ENCODE results near the gene GDPD4.

Gene GDPD4

GRCh38 chr11:77236901-77237300 lies 64.6 kb downstream of the GDPD4 start:
- peak; percentile 68 for DNase-seq (ENCODE audit: low read depth)

- no peak for DNase-seq (ENCODE audit: low read depth)
Measured at GRCh38 chr11:77233011-77233410, 68.5 kb downstream of the GDPD4 start.

- DNase-seq (ENCODE audit: low read depth): no peak
Measured at GRCh38 chr11:77232242-77232641, 69.2 kb downstream of the GDPD4 start.

- DNase-seq (ENCODE audit: low read depth): no peak
Measured at GRCh38 chr11:77231800-77232199, 69.7 kb downstream of the GDPD4 start.

GRCh38 chr11:77230878-77231605 lies 70.4 kb downstream of the GDPD4 start:
- no peak for DNase-seq (ENCODE audit: low read depth)

GRCh38 chr11:77223797-77224196 lies 77.7 kb downstream of the GDPD4 start:
- no peak for DNase-seq (ENCODE audit: low read depth)

- DNase-seq (ENCODE audit: low read depth): no peak
Measured at GRCh38 chr11:77217156-77217555, 84.3 kb downstream of the GDPD4 start.

GRCh38 chr11:77215106-77215505 lies 86.4 kb downstream of the GDPD4 start:
- DNase-seq (ENCODE audit: low read depth): no peak

- no peak for DNase-seq (ENCODE audit: low read depth)
Measured at GRCh38 chr11:77214557-77214956, 86.9 kb downstream of the GDPD4 start.

GRCh38 chr11:77213589-77214428 lies 87.7 kb downstream of the GDPD4 start:
- no peak for DNase-seq (ENCODE audit: low read depth)

- no peak for DNase-seq (ENCODE audit: low read depth)
Measured at GRCh38 chr11:77213029-77213579, 88.4 kb downstream of the GDPD4 start.

GRCh38 chr11:77212314-77213007 lies 89.0 kb downstream of the GDPD4 start:
- no peak for DNase-seq (ENCODE audit: low read depth)

GRCh38 chr11:77211594-77212251 lies 89.8 kb downstream of the GDPD4 start:
- no peak for DNase-seq (ENCODE audit: low read depth)

- DNase-seq (ENCODE audit: low read depth): no peak
Measured at GRCh38 chr11:77211040-77211451, 90.4 kb downstream of the GDPD4 start.

GRCh38 chr11:77209663-77210062 lies 91.8 kb downstream of the GDPD4 start:
- no peak for DNase-seq (ENCODE audit: low read depth)

GRCh38 chr11:77208535-77208934 lies 93.0 kb downstream of the GDPD4 start:
- DNase-seq (ENCODE audit: low read depth): no peak

GRCh38 chr11:77207618-77208313 lies 93.7 kb downstream of the GDPD4 start:
- DNase-seq (ENCODE audit: low read depth): no peak

- no peak for DNase-seq (ENCODE audit: low read depth)
Measured at GRCh38 chr11:77207019-77207485, 94.4 kb downstream of the GDPD4 start.

- no peak for DNase-seq (ENCODE audit: low read depth)
Measured at GRCh38 chr11:77206264-77207018, 95.0 kb downstream of the GDPD4 start.

Data from ELR (cell line).